Activated gamma-delta T cell treated with anti-CD3 and anti-CD28 coated beads, Interleukin-2, amount 50 U/mL, for 16 hours (primary cell): ENCODE measurements around the gene MEI1.

Experiments
- DNase-seq: peaks from one replicate; pipeline ENCODE4 v3.0.0-alpha.2; 2020; ENCODE audit warnings: low read depth

The MEI1 gene

GRCh38 chr22:41745968-41746367 is 46.7 kb downstream of the MEI1 start:
- no peak for DNase-seq

- peak; percentile 21 for DNase-seq
Measured at GRCh38 chr22:41746567-41747400, 47.5 kb downstream of the MEI1 start.

GRCh38 chr22:41752011-41752970 is 53.0 kb downstream of the MEI1 start:
- DNase-seq = no peak

GRCh38 chr22:41753984-41754383 is 54.7 kb downstream of the MEI1 start:
- no peak for DNase-seq

- DNase-seq = no peak
Measured at GRCh38 chr22:41757502-41757901, 58.2 kb downstream of the MEI1 start.

- no peak for DNase-seq
Measured at GRCh38 chr22:41758231-41758630, 58.9 kb downstream of the MEI1 start.

GRCh38 chr22:41762980-41763779 is 63.9 kb downstream of the MEI1 start:
- no peak for DNase-seq

- no peak for DNase-seq
Measured at GRCh38 chr22:41766476-41766875, 67.2 kb downstream of the MEI1 start.

- no peak for DNase-seq
Measured at GRCh38 chr22:41768430-41768829, 69.1 kb downstream of the MEI1 start.

- DNase-seq = no peak
Measured at GRCh38 chr22:41770715-41771468, 71.6 kb downstream of the MEI1 start.

GRCh38 chr22:41772198-41772597 is 72.9 kb downstream of the MEI1 start:
- DNase-seq = no peak

- no peak for DNase-seq
Measured at GRCh38 chr22:41772645-41773044, 73.3 kb downstream of the MEI1 start.

- DNase-seq = no peak
Measured at GRCh38 chr22:41775338-41775737, 76.0 kb downstream of the MEI1 start.

GRCh38 chr22:41775976-41776375 is 76.7 kb downstream of the MEI1 start:
- DNase-seq = no peak

GRCh38 chr22:41776381-41776780 is 77.1 kb downstream of the MEI1 start:
- DNase-seq = no peak

GRCh38 chr22:41777749-41778425 is 78.6 kb downstream of the MEI1 start:
- no peak for DNase-seq

- no peak for DNase-seq
Measured at GRCh38 chr22:41779929-41780505, 80.7 kb downstream of the MEI1 start.

- DNase-seq = peak; percentile 80
Measured at GRCh38 chr22:41780746-41781505, 81.6 kb downstream of the MEI1 start.

- DNase-seq = no peak
Measured at GRCh38 chr22:41781507-41781906, 82.2 kb downstream of the MEI1 start.

GRCh38 chr22:41782316-41782715 is 83.0 kb downstream of the MEI1 start:
- no peak for DNase-seq
